OCI-LY3 (cell line): ENCODE data around the gene LRRC7.

Source experiments
- EZH2phosphoT487 ChIP-seq: fragments of 200-600 bp; shearing (Covaris generic); IDR thresholded peaks from 2 replicates; pipeline ENCODE4 v1.6.1; 2018; ENCODE audit warnings: antibody characterized with exemption, mixed run types, low read depth
- TF ChIP-seq, protein P1 (sequence below): fragments of 200-600, 300-600 bp; sonication (generic); IDR thresholded peaks from 2 replicates; pipeline ENCODE4 v1.5.1; 2014; ENCODE audit warnings: antibody characterized with exemption, low read length, low read depth

DNA sequence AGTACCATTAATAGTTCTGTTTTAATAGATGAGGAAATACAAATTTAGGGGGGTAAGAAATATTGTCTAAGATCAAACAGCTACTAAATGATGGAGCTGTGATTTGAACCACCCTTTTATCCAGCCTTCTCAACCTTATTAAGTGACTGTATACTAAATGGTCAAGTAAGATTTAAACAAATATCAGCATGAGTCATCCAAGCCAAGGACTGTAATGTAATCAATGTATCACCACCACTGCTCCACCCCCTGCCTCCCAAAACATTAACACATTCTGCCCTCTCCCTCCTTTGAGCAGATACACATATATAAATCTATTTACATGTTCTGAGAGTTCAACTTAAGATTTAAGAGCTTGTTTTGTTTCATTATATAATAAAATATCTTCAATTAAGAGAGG lies 578.8 kb downstream of the LRRC7 start:
- TF ChIP-seq, protein P1, sequence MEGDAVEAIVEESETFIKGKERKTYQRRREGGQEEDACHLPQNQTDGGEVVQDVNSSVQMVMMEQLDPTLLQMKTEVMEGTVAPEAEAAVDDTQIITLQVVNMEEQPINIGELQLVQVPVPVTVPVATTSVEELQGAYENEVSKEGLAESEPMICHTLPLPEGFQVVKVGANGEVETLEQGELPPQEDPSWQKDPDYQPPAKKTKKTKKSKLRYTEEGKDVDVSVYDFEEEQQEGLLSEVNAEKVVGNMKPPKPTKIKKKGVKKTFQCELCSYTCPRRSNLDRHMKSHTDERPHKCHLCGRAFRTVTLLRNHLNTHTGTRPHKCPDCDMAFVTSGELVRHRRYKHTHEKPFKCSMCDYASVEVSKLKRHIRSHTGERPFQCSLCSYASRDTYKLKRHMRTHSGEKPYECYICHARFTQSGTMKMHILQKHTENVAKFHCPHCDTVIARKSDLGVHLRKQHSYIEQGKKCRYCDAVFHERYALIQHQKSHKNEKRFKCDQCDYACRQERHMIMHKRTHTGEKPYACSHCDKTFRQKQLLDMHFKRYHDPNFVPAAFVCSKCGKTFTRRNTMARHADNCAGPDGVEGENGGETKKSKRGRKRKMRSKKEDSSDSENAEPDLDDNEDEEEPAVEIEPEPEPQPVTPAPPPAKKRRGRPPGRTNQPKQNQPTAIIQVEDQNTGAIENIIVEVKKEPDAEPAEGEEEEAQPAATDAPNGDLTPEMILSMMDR = no peak
- TF ChIP-seq EZH2phosphoT487 = no peak
